Parathyroid adenoma (tissue), 2 donors: ENCODE data around the gene B9D2.

Source experiments
- H2AFZ ChIP-seq: fragments of 300-600 bp; sonication (generic); one replicate; pipeline ENCODE4 v1.7.0; 2017; ENCODE audit warnings: antibody characterized with exemption, mild to moderate bottlenecking
- H3K27ac ChIP-seq: fragments of 300-600 bp; sonication (generic); one replicate; pipeline ENCODE4 v1.7.0; 2017
- H3K27me3 ChIP-seq: fragments of 300-600 bp; sonication (generic); one replicate; pipeline ENCODE4 v1.7.0; 2017; ENCODE audit warnings: low read length; ENCODE audit not compliant: control insufficient read depth, insufficient read depth
- H3K36me3 ChIP-seq: fragments of 300-600 bp; sonication (generic); one replicate; pipeline ENCODE4 v1.7.0; 2017; ENCODE audit warnings: low read length; ENCODE audit not compliant: control insufficient read depth, insufficient read depth
- H3K4me1 ChIP-seq: fragments of 300-600 bp; sonication (generic); one replicate; pipeline ENCODE4 v1.7.0; 2017; ENCODE audit warnings: control low read depth
- H3K4me2 ChIP-seq: fragments of 300-600 bp; sonication (generic); one replicate; pipeline ENCODE4 v1.7.0; 2017; ENCODE audit warnings: low read length
- H3K4me3 ChIP-seq: fragments of 300-600 bp; sonication (generic); one replicate; pipeline ENCODE4 v1.7.0; 2017; ENCODE audit warnings: low read depth, low read length
- H3K79me2 ChIP-seq: fragments of 300-600 bp; sonication (generic); one replicate; pipeline ENCODE4 v1.7.0; 2017; ENCODE audit warnings: control low read depth
- H3K9ac ChIP-seq: fragments of 300-600 bp; sonication (generic); one replicate; pipeline ENCODE4 v1.7.0; 2017; ENCODE audit warnings: mild to moderate bottlenecking
- H3K9me3 ChIP-seq: fragments of 300-600 bp; sonication (generic); one replicate; pipeline ENCODE4 v1.7.0; 2017; ENCODE audit warnings: low read length; ENCODE audit not compliant: control insufficient read depth
- CTCF ChIP-seq: fragments of 300-600 bp; sonication (generic); IDR thresholded peaks from one replicate; pipeline ENCODE4 v1.7.0; 2017; ENCODE audit warnings: antibody characterized with exemption, mild to moderate bottlenecking
- donor health status: primary hyperparathyroidism.

B9D2 gene

GRCh38 chr19:41311072-41311471, 52.9 kb downstream of the B9D2 start:
- H3K9ac ChIP-seq = no peak overlapping the region
- H3K27me3 ChIP-seq = no peaks in the 10 kb centered on the region
- H3K4me3 ChIP-seq = peak overlapping the region; percentile 92
- H3K36me3 ChIP-seq = no peaks in the 10 kb centered on the region
- peak overlapping the region; percentile 85 for H2AFZ ChIP-seq
- H3K27ac ChIP-seq = peak overlapping the region; percentile 92
- H3K9me3 ChIP-seq = no peaks in the 10 kb centered on the region
- H3K4me2 ChIP-seq = peak overlapping the region; percentile 96
- H3K79me2 ChIP-seq = peaks cover 25% of the 10 kb centered on the region
- no peak for TF ChIP-seq CTCF
- H3K4me1 ChIP-seq = peaks cover 8% of the 10 kb centered on the region

DNA sequence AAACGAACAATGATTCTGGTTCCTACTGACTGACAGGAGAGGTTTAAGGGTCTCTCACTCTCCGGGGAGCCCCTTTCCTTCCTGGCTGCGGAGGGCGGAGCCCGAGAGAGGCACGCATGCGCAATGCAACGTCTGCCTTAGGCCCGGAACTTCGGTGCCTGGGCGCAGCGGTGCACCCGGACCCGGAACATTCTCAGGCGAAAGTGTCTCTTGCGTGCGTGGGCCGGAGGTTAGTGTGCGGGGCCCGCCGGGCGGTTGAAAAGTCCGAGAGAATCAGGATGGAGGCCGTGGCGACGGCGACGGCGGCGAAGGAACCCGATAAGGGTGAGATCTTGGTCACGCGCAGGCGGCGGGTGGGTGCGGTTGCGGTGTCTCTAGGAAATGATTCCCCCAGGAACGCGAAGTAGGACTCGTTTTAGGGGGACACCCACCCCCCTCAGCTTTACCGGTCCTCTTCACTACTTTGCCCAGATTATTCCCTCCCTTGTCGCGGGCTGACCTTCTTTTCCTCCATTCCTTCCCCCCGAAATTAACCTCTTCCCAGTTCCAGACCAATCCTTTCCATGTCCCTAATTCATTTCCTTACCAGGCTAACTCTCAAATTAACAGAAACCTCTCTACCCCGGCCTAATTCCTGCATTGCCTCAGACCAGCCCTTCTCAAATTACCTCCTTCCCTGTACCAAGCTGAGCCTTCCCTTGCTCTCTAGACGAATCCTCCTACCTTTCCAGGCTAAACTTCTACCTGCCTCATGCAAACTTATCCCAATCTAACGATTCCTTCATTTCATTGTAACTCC, 53.7 kb downstream of the B9D2 start, which contains the start of gene CCDC97:
CCDC97 (plus strand) TSS at position 140 of the 799 bp plus-strand sequence; CDS start at position 279, 139 bp downstream.
- peak within 1 kb of the TSS; percentile 96 for H3K4me2 ChIP-seq
- H3K4me1 ChIP-seq = peaks cover 8% of the 10 kb centered on the region
- H3K4me3 ChIP-seq = peak within 1 kb of the TSS; percentile 92
- H3K36me3 ChIP-seq = no peaks in the 10 kb centered on the region
- no peak for TF ChIP-seq CTCF
- H2AFZ ChIP-seq = peak within 1 kb of the TSS; percentile 85
- H3K27me3 ChIP-seq = no peaks in the 10 kb centered on the region
- peaks cover 25% of the 10 kb centered on the region for H3K79me2 ChIP-seq
- H3K9me3 ChIP-seq = no peaks in the 10 kb centered on the region
- peak within 1 kb of the TSS; percentile 55 for H3K9ac ChIP-seq
- peak within 1 kb of the TSS; percentile 92 for H3K27ac ChIP-seq

DNA sequence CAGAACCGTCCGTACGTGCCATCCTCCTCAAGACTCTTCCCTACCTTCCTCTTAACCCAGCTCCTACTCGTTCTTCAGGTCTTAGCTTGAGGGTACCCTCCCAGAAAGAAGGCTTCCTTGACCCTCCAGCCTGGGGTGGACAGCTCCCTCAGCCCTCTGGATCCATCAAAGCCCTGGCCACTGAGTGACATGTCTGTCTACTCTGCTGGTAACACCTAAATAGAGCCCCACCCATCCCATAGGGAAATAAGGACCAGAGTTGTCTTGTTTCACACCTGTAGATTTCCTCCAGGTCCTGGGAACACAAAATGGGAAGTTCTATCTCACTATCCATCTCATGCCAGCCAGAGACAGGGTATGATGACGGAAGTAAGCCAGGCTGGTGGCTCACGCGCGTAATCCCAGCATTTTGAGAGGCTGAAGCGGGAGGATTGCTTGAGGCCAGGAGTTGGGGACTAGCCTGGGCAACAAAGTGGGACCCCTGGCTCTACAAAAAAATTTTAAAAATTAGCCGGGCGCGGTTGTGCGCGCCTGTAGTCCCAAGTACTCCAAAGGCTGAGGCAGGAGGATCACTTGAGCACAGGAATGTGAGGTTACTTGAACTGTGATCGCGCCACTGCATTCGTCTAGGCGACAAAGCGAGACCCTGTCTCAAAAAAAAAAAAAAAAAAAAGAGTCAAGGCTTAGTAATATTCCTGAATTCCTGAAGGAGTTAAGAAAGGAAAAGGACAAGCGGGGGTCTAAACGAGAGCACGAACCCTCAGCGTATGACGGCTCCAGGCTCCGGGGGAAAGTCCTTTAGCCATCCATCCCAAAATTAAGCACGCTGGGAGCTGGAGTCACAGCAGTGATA, 54.5 kb downstream of the B9D2 start:
- no peaks in the 10 kb centered on the region for H3K27me3 ChIP-seq
- peak overlapping the region; percentile 92 for H3K27ac ChIP-seq
- no peak for TF ChIP-seq CTCF
- H3K36me3 ChIP-seq = no peaks in the 10 kb centered on the region
- H3K9ac ChIP-seq = peak overlapping the region; percentile 55
- peak overlapping the region; percentile 92 for H3K4me3 ChIP-seq
- peaks cover 8% of the 10 kb centered on the region for H3K4me1 ChIP-seq
- H3K79me2 ChIP-seq = peaks cover 26% of the 10 kb centered on the region
- peak overlapping the region; percentile 85 for H2AFZ ChIP-seq
- H3K9me3 ChIP-seq = no peaks in the 10 kb centered on the region
- H3K4me2 ChIP-seq = peak overlapping the region; percentile 96

DNA sequence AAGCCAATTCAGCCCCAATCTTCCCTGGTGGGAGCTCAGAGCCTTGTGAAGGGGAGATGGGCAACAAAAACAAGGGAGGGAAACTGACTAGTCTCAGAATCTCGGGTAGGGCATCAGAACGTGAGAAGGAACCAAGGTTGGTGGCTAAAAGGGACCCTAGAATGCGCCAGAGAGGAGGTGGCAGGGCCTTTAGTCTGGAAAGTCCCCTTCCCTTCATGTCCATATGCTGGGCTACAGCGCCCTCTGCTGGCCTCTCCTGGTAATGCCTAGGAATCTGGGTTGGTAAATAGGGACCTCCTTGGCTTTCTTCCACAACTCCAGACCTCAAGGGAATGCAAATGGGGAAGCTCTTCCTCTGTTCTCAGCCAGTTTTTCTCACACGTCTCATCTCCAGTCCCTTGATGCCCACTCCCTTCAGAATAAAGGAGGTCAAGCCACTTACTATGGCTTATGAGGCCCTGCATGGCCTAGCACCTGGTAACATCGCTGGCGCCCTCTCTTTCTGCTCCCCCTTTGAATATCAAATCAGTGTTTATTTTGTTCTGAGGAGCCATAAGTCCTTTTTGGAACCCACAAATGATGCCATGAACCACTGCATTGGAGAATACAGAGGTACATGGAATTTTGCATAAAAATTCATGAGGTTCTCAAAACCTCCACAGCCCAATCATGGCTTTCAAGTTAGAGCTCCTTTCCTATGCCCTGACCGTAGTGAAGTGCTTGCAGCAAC, 55.3 kb downstream of the B9D2 start:
- peak; percentile 99 for TF ChIP-seq CTCF
- Histone ChIP-seq H3K4me2 (no peak overlapping the region), H3K27me3 (no peaks in the 10 kb centered on the region), H3K4me3 (peak overlapping the region; percentile 92), H3K79me2 (peaks cover 20% of the 10 kb centered on the region), H3K36me3 (no peaks in the 10 kb centered on the region), H3K27ac (peak overlapping the region; percentile 92), H3K9ac (no peak overlapping the region), H2AFZ (peak overlapping the region; percentile 8), H3K4me1 (peaks cover 8% of the 10 kb centered on the region), H3K9me3 (no peaks in the 10 kb centered on the region)
